Ishikawa (cell line): ENCODE results near the gene RMDN3.

Experiments
- CEBPB ChIP-seq: IDR thresholded peaks from 2 replicates; pipeline ENCODE4 v1.6.1; 2012
- CREB1 ChIP-seq: IDR thresholded peaks from 2 replicates; pipeline ENCODE4 v1.6.1; 2012; ENCODE audit warnings: low read depth
- EGR1 ChIP-seq: IDR thresholded peaks from 2 replicates; pipeline ENCODE4 v1.6.1; 2012
- EP300 ChIP-seq: IDR thresholded peaks from 2 replicates; pipeline ENCODE4 v1.6.1; 2012; ENCODE audit warnings: borderline replicate concordance
- FOXM1 ChIP-seq: IDR thresholded peaks from 2 replicates; pipeline ENCODE4 v1.6.1; 2012; ENCODE audit warnings: low read depth, borderline replicate concordance
- MAX ChIP-seq: IDR thresholded peaks from 2 replicates; pipeline ENCODE4 v1.6.1; 2012
- NFIC ChIP-seq: IDR thresholded peaks from 2 replicates; pipeline ENCODE4 v1.6.1; 2012
- RAD21 ChIP-seq: IDR thresholded peaks from 2 replicates; pipeline ENCODE4 v1.6.1; 2012; ENCODE audit warnings: low read depth
- REST ChIP-seq: IDR thresholded peaks from 2 replicates; pipeline ENCODE4 v1.6.1; 2012; ENCODE audit warnings: low read depth, mild to moderate bottlenecking
- TAF1 ChIP-seq: IDR thresholded peaks from 2 replicates; pipeline ENCODE4 v1.6.1; 2012; ENCODE audit warnings: low read depth, mild to moderate bottlenecking
- TCF12 ChIP-seq: IDR thresholded peaks from 2 replicates; pipeline ENCODE4 v1.6.1; 2012; ENCODE audit warnings: low read depth
- TEAD4 ChIP-seq: IDR thresholded peaks from 2 replicates; pipeline ENCODE4 v1.6.1; 2012
- USF1 ChIP-seq: IDR thresholded peaks from 2 replicates; pipeline ENCODE4 v1.6.1; 2012
- YY1 ChIP-seq: IDR thresholded peaks from 2 replicates; pipeline ENCODE4 v1.6.1; 2012; ENCODE audit warnings: low read depth
- ZBTB7A ChIP-seq: IDR thresholded peaks from 2 replicates; pipeline ENCODE4 v1.6.1; 2012; ENCODE audit warnings: low read depth

Gene RMDN3

GRCh38 chr15:40766906-40767837 is 12.1 kb upstream of the RMDN3 start:
- 0 out of 2 replicates have a peak, but pooled peaks have one; percentile 30 for TF ChIP-seq ZBTB7A
- no peak for TF ChIP-seq TAF1
- TF ChIP-seq RAD21 = no peak
- TF ChIP-seq NFIC = no peak
- TF ChIP-seq EGR1 = no peak
- TF ChIP-seq CEBPB = no peak

GRCh38 chr15:40766194-40766815 is 11.3 kb upstream of the RMDN3 start:
- no peak for TF ChIP-seq CEBPB
- TF ChIP-seq YY1 = no peak
- no peak for TF ChIP-seq FOXM1
- TF ChIP-seq USF1 = no peak
- TF ChIP-seq RAD21 = no peak
- TF ChIP-seq CREB1 = no peak
- TF ChIP-seq ZBTB7A = no peak

GRCh38 chr15:40764629-40765103 is 9.6 kb upstream of the RMDN3 start:
- TF ChIP-seq NFIC = no peak
- no peak for TF ChIP-seq TEAD4
- TF ChIP-seq TAF1 = no peak
- TF ChIP-seq CEBPB = no peak
- no peak for TF ChIP-seq EGR1
- TF ChIP-seq ZBTB7A = no peak
- TF ChIP-seq MAX = no peak
- TF ChIP-seq RAD21 = no peak
- TF ChIP-seq REST = no peak
- no peak for TF ChIP-seq CREB1
- no peak for TF ChIP-seq USF1
- no peak for TF ChIP-seq YY1
- no peak for TF ChIP-seq FOXM1
- TF ChIP-seq TCF12 = no peak
- TF ChIP-seq EP300 = no peak

GRCh38 chr15:40763801-40764628 is 9.0 kb upstream of the RMDN3 start, which contains the start of gene GCHFR:
TSS of gene GCHFR (plus strand) at chr15:40764068. CDS start at chr15:40764181, 113 bp downstream.
- TF ChIP-seq TAF1 = peak; percentile 32; the same call in 1 of the 2 replicates
- TF ChIP-seq NFIC = no peak
- peak; percentile 11; the same call in 1 of the 2 replicates for TF ChIP-seq CREB1
- TF ChIP-seq TCF12 = no peak; the same call in 1 of the 2 replicates
- TF ChIP-seq EP300 = no peak
- no peak for TF ChIP-seq RAD21
- TF ChIP-seq REST = no peak
- peak; percentile 38; the same call in 1 of the 2 replicates for TF ChIP-seq EGR1
- no peak for TF ChIP-seq FOXM1
- TF ChIP-seq MAX = peak; percentile 82; the same call in 1 of the 2 replicates
- TF ChIP-seq ZBTB7A = no peak; the same call in none of the 2 replicates
